MCF 10A (cell line): ENCODE measurements around the gene KCTD1. TPM values are rescaled to one million over a fixed set of nuclear protein-coding genes. Genes with fewer than 3 reads are reported as not detected.

Experiments
- BruUV-seq: library from RNA; stranded (reverse); fragments of 400-500 nt; replicated peaks from 2 replicates; lab custom pipeline; 2021; lab: Mats Ljungman, UMichigan
- CTCF ChIA-PET: fragments of 300-600 bp; sonication (Branson Sonifier 250); formaldehyde crosslinking; extraction: SDS; loops from one replicate; lab custom pipeline; 2021; ENCODE audit warnings: antibody characterized with exemption, inconsistent platforms; lab: Yijun Ruan, JAX
- POLR2A ChIA-PET: fragments of 300-600, 350-650 bp; sonication (Branson Sonifier 250); formaldehyde crosslinking; extraction: SDS; loops from one replicate; lab custom pipeline; 2020; ENCODE audit warnings: antibody characterized with exemption, inconsistent platforms; lab: Yijun Ruan, JAX
- DNase-seq: peaks from one replicate; pipeline ENCODE4 v3.0.0-alpha.2; 2018; ENCODE audit not compliant: unreplicated experiment
- H3K27ac Mint-ChIP-seq: one replicate; pipeline ENCODE4 v1.8.0; 2022; ENCODE audit warnings: mild to moderate bottlenecking, low read depth, mixed read lengths; ENCODE audit not compliant: unreplicated experiment
- H3K27me3 Mint-ChIP-seq: one replicate; pipeline ENCODE4 v1.8.0; 2022; ENCODE audit warnings: mixed read lengths; ENCODE audit not compliant: insufficient read depth, unreplicated experiment
- H3K36me3 Mint-ChIP-seq: one replicate; pipeline ENCODE4 v1.8.0; 2022; ENCODE audit warnings: mild to moderate bottlenecking, moderate library complexity, mixed read lengths; ENCODE audit not compliant: insufficient read depth, unreplicated experiment
- H3K4me1 Mint-ChIP-seq: one replicate; pipeline ENCODE4 v1.8.0; 2022; ENCODE audit warnings: mixed read lengths; ENCODE audit not compliant: insufficient read depth, unreplicated experiment
- H3K4me3 Mint-ChIP-seq: one replicate; pipeline ENCODE4 v1.8.0; 2022; ENCODE audit warnings: mild to moderate bottlenecking, moderate library complexity, mixed read lengths; ENCODE audit not compliant: unreplicated experiment
- H3K9me3 Mint-ChIP-seq: one replicate; pipeline ENCODE4 v1.8.0; 2022; ENCODE audit warnings: mixed read lengths; ENCODE audit not compliant: unreplicated experiment
- intact Hi-C: fragments of 100-400 bp; cut with micrococcal nuclease; formaldehyde crosslinking; loops from 2 replicates; pipeline ENCODE4 v1.14.1; 2022
- total RNA-seq: library from RNA; stranded (reverse); gene quantifications from 2 replicates; pipeline ENCODE4 v1.2.3, GENCODE V29; 2022
- TF ChIP-seq, protein P1 (sequence below): fragments of 200-600 bp; IDR thresholded peaks from one replicate; pipeline ENCODE4 v1.8.0; 2022; ENCODE audit warnings: antibody characterized with exemption, mild to moderate bottlenecking; ENCODE audit not compliant: unreplicated experiment

KCTD1 gene
- total RNA-seq, 1 experiment from 2014 or later, result 37.9 TPM

- intact Hi-C loops, result loop anchor here (5.0 kb wide), 1 partner anchor 112 kb away; the partner anchor contains the start of gene KCTD1
- peaks cover 32% of the 10 kb centered on the region for H3K4me1 Mint-ChIP-seq
- H3K4me3 Mint-ChIP-seq, result no peak overlapping the region
- H3K27me3 Mint-ChIP-seq, result no peaks in the 10 kb centered on the region
- H3K36me3 Mint-ChIP-seq, result no peaks in the 10 kb centered on the region
- H3K9me3 Mint-ChIP-seq, result no peaks in the 10 kb centered on the region
- POLR2A ChIA-PET, result interaction anchor here (0.9 kb wide), 1 partner anchor 111 kb away, joined by 3 read pairs; no protein-coding TSS in a partner anchor
- peak; percentile 20 for DNase-seq
- TF ChIP-seq, protein P1, sequence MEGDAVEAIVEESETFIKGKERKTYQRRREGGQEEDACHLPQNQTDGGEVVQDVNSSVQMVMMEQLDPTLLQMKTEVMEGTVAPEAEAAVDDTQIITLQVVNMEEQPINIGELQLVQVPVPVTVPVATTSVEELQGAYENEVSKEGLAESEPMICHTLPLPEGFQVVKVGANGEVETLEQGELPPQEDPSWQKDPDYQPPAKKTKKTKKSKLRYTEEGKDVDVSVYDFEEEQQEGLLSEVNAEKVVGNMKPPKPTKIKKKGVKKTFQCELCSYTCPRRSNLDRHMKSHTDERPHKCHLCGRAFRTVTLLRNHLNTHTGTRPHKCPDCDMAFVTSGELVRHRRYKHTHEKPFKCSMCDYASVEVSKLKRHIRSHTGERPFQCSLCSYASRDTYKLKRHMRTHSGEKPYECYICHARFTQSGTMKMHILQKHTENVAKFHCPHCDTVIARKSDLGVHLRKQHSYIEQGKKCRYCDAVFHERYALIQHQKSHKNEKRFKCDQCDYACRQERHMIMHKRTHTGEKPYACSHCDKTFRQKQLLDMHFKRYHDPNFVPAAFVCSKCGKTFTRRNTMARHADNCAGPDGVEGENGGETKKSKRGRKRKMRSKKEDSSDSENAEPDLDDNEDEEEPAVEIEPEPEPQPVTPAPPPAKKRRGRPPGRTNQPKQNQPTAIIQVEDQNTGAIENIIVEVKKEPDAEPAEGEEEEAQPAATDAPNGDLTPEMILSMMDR, result no peak
- CTCF ChIA-PET, result interaction anchor here (0.6 kb wide), 1 partner anchor 152 kb away, joined by 4 read pairs; no protein-coding TSS in a partner anchor
- no TSS peak for BruUV-seq
- no peak overlapping the region for H3K27ac Mint-ChIP-seq
Measured at GRCh38 chr18:26434887-26435286, 113.5 kb downstream of the KCTD1 start.

DNA sequence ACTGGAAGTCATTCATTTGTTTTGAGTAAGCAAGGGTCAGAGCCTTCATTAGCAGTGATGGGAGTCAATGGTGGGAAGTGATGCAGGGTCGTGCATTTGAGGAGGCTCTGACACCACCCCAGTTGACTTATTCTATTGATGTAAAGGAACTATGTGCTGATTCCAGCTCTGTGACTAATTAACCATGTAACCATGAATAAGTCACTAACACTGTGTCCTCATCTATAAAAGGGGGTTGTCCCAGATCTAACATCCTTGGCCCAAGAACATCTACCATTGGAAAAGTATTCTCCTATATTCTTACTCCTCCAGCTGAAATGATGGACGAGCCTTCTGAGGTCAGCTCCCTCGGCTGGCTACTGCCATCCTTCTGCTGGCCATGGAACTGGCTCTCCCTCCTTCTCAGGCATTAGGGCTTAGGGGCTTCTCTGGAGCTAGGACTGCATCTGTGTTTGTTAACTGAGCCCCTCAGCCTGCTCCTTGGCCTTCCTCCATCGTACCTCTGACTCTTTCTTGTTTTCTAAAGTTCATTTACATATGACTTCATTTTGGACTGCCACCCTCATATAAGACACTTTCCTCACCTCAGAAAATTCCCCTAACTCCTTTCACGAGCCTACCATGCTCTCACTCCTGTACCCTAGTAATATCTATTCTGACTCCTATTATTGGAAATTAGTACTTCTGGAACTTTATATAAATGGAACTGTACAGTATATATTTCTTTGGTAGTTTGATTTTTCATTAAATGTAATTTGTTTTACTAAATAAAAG, 115.5 kb downstream of the KCTD1 start:
- TF ChIP-seq, protein P1, result no peak
- ChIA-PET CTCF (interaction anchor here (1.6 kb wide), 1 partner anchor 24 kb away, joined by 5 read pairs; no protein-coding TSS in a partner anchor), POLR2A (interaction anchor here (0.6 kb wide), 2 partner anchors 27 to 45 kb away, joined by 3 to 6 read pairs; no protein-coding TSS in a partner anchor)
- H3K4me1 Mint-ChIP-seq, result peaks cover 30% of the 10 kb centered on the region
- intact Hi-C loops, result no loop called here
- H3K4me3 Mint-ChIP-seq, result no peak overlapping the region
- no peaks in the 10 kb centered on the region for H3K36me3 Mint-ChIP-seq
- no TSS peak for BruUV-seq
- no peak for DNase-seq
- H3K9me3 Mint-ChIP-seq, result no peaks in the 10 kb centered on the region
- no peaks in the 10 kb centered on the region for H3K27me3 Mint-ChIP-seq
- no peak overlapping the region for H3K27ac Mint-ChIP-seq

DNA sequence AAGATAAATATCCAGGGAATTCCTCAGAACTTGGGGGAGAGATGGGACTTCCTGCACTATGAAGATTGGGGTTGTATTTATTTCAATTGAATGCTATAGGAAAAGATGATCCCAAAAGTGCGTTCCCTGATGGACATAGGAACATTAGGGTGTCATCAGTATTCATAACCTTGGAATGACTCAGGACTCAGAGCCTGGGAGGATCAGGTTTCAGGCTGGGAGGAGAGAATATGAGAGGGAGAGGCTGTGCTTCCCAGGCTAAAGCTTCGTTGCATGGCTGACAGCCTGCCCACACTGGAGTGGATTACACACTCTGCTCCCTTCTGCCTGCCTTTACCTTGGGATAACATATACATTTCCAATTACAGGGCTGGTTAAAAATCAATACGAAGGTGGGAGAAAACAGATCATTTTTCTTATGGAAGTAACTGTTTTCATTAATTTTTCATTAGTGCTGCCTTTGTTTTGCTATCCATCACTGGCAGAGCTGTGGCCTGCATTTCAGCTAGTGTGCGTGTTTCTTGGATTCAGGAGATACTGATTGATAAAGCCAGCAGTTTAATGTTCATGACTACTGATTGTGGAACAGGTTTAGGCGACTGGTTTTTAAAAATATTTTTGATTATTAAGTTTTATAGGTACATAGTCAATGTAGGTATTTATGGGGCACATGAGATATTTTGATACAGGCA, 118.7 kb downstream of the KCTD1 start:
- Mint-ChIP-seq H3K27ac (no peak overlapping the region), H3K36me3 (peaks cover 6% of the 10 kb centered on the region), H3K4me1 (peaks cover 20% of the 10 kb centered on the region), H3K9me3 (no peaks in the 10 kb centered on the region), H3K4me3 (no peak overlapping the region), H3K27me3 (no peaks in the 10 kb centered on the region)
- intact Hi-C loops, result no loop called here
- TF ChIP-seq, protein P1, result no peak
- ChIA-PET CTCF (interaction anchor here (1.3 kb wide), 1 partner anchor 51 kb away, joined by 3 read pairs; no protein-coding TSS in a partner anchor), POLR2A (interaction anchor here (0.9 to 2.9 kb wide), 5 partner anchors 11 to 120 kb away, joined by 3 to 17 read pairs (median 3); no protein-coding TSS in a partner anchor)
- peak; percentile 92 for DNase-seq
- no TSS peak for BruUV-seq

- intact Hi-C loops, result no loop called here
- no peak overlapping the region for H3K4me3 Mint-ChIP-seq
- CTCF ChIA-PET, result interaction anchor here (0.6 to 2.9 kb wide), 4 partner anchors 41 to 804 kb away, joined by 3 to 8 read pairs (median 4); no protein-coding TSS in a partner anchor
- no peaks in the 10 kb centered on the region for H3K9me3 Mint-ChIP-seq
- TF ChIP-seq, protein P1, result no peak
- no peak overlapping the region for H3K27ac Mint-ChIP-seq
- H3K27me3 Mint-ChIP-seq, result no peaks in the 10 kb centered on the region
- H3K4me1 Mint-ChIP-seq, result peaks cover 16% of the 10 kb centered on the region
- H3K36me3 Mint-ChIP-seq, result peaks cover 6% of the 10 kb centered on the region
- POLR2A ChIA-PET, result interaction anchor here (0.5 to 1.0 kb wide), 2 partner anchors 12 to 39 kb away, joined by 3 to 4 read pairs; no protein-coding TSS in a partner anchor
- DNase-seq, result peak; percentile 24
- BruUV-seq, result no TSS peak
Measured at GRCh38 chr18:26425148-26425531, 123.2 kb downstream of the KCTD1 start.
